NCI-H2227 (cell line): ENCODE results near the gene RCSD1.
"Not testable (repeated sequence)": the region's sequence is repeated elsewhere in the genome, so short reads cannot be mapped to it uniquely, and the experiment has no call there.

Experiments
- DNase-seq: peaks from one replicate; lab custom pipeline; 2025; ENCODE audit not compliant: unreplicated experiment; lab: John Stamatoyannopoulos, UW

The RCSD1 gene

GRCh38 chr1:167710836-167711235 lies 80.8 kb downstream of the RCSD1 start:
- no peak for DNase-seq

DNA sequence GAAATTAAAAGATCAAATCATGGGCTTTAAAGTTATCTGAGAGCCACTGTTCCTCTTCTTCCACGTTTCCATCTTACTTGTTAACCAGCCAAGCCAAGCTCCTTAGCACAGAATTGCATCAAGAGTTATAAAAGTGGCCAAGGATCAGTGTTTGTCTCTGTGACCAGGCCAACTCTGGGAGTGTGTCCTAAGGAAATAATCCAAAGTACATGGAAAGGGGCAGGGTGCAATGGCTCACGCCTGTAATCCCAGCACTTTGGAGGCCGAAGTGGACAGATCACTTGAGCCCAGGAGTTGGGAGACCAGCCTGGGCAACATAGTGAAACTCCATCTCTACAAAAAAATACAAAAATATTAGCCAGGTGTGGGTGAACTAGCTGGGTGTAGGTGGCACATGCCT lies 81.8 kb downstream of the RCSD1 start:
- DNase-seq: no peak

DNA sequence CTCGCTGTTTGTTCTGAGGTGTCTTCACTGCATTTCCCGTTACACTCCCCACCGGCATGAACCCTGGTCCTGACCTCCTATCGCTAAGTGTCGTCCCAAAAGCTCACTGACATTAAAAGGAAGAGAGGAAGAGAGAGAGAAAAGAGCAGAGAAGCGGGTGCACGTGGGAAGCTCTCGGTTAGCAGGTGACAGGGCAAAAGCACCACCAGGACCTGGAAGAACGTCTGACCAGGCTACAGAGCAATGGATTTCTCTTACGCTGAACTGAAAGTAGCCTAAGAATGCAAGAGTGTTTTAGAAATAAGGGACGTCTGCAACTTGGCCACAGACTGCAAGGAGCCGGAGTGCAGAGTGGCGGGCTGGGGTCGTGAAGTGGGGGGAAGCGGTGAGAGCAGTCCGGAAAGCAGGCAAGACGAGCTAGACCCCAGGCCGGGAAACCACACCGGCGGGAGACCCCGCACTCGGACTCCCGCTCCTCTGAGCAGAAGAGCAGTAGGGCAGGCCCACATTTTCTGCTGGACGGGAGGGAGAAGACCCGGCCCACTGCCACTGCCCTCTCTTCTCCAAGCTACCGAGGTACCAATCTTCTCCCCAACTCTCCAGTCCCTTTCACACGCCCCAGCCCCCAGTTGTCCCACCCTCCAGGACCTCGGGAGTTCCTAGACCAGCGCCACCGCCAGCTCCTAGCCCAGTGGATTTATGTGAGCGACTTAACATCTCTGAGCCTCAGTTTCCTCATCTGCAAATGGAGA lies 83.5 kb downstream of the RCSD1 start:
- peak; percentile 49 for DNase-seq

DNA sequence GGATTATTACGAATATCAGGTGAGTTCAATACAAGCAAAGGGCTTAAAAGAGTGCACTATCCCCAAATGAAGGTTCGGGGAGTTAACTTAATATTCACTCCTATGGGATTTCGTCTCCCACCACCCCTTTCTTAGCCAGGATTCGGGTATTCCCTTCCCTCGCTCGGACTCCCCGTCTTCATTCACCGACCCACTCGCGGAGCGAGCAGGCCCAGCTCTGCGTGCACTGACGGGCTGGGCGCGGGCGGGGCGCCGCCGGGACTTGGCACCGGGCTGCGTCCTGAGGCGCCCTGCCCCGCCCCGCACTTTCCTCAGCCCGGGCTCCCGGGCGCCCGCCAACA lies 84.0 kb downstream of the RCSD1 start:
- no peak for DNase-seq

- DNase-seq: peak; percentile 92
Observed at GRCh38 chr1:167714439-167715156, 84.6 kb downstream of the RCSD1 start.

DNA sequence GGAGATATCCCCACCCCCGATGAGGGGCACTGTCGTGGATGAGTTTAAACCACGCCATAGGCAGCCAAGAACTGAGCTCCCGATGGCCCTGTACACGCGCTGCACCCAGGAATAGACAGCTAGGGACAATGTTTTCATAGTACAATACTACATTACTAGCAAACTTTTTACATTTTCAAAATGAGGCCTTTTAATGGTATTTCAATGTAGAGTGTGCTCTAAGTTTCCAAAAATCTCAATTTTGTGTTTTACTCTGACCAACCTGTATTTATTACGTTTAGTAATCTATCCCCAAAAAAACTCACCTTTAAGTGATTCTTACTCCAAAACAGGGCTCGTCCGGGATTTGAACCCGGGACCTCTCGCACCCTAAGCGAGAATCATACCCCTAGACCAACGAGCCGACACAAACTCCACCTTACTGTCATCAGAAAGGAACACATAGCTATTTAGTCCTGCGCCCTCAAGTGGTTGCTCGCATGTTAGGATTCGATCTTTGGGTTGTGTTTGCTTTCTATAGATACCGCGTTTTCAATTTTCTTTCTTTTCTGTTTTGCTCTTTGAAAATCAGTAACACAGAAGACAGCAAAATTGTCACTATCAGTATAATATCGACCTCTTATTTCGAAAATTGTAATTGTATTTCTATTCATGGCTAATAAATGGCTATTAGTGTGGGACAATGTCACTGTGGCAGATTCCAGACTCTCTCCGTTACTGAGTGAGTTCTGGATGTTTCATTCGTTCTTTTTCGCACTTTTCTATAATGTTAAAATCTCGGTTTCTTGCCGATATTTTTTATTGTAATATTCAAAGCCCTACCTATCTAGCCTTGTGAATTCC lies 85.3 kb downstream of the RCSD1 start:
- DNase-seq: peak; percentile 94

DNA sequence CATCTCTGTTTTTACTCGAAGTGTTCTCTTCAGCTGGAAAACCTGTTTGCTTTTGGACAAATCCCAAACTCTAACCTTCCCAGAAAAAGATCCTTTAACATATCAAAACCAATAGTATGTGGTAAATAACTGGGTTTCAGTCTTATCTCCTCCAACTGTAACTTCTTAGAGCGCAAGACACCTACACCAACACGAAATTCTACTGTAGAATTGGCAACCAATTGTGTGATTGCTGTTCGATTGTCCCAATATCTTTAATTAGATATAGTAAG lies 85.9 kb downstream of the RCSD1 start:
- DNase-seq: no peak

DNA sequence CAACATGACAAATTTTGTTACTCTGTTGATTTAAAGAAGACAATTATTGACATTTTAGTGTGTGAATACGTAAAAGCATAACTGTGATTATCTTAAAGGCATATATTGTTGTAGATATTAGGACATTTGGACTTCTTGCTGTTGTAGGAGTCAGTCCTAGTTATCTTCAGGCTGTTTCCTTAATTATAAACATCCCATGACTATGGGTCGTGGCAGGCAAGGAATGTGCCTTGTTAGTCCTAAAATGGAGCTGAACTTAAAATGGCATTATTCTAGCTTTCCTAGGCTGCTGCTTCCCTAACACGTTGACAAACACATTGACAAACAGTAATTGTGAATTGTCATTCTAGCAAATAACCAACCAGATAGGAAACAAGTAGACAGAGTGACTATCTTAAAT lies 87.3 kb downstream of the RCSD1 start:
- DNase-seq: no peak

DNA sequence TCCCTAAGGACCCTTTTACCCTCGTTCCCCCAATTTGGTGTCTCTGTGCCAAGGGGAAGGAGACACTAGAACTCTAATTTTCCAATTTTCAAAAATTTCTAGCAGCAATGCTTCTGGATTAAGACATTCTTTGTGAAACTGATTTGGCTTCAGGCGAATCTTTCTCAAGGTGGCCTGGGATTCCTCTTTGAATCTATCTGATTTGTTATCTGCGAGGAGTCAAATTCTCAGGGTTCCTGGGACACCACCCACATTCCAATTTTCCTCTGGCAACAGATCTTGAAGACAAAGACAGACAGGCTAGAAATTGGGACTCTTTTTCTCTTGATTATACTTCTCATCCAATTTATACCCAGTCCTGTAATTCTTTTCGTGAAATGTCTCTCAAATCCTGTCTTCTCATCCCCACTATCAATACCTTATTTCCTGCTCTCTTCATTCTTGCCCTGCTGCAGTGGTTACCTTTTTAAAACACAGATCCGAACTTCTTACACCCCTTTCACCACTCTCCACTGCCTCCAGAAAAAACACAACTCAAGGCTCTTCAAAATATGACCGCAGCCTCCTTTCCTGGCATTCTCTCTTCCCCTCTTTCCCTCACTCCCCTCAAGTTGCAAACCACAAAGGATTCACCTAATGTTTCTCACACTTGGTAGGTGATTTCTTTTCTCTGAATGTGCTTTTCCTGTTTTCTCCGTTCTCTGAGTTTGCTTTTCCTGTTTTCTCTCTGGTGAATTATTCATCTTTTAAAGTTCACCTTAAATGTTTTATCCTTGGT lies 89.1 kb downstream of the RCSD1 start:
- no peak for DNase-seq

DNA sequence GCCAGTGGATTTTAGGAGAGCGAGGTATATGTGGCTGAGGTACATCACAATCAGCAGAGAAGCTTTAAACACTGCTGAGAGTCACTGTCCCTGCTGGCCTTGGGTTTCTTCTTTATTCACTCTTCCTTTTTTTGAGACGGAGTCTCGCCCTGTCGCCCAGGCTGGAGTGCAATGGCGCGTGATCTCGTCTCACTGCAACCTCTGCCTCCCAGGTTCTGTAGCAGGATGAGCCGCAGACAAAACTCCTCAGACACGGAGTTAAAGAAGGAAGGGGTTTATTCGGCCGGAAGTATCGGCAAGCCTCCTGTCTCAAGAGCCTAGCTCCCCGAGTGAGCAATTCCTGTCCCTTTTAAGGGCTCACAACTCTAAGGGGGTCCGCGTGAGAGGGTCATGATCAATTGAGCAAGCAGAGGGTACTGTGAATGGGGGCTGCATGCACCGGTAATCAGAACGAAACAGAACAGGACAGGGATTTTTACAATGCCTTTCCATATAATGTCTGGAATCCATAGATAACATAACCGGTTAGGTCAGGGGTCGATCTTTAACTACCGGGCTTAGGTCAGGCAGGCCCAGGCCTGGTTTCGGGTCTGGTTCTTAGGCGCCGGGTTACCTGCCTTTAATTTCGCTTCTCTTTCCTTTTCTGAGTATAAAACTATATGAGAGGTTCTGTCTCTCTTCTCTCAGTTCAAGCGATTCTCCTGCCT lies 89.8 kb downstream of the RCSD1 start:
- DNase-seq: not testable (repeated sequence)

GRCh38 chr1:167720965-167721616 lies 91.1 kb downstream of the RCSD1 start:
- DNase-seq: peak; percentile 48

GRCh38 chr1:167721617-167722151 lies 91.7 kb downstream of the RCSD1 start, which contains the start of gene MPZL1:
TSS of gene MPZL1 (plus strand) at chr1:167721982. CDS start at chr1:167722152, 170 bp downstream.
- peak; percentile 97 for DNase-seq

GRCh38 chr1:167722152-167722869 lies 92.3 kb downstream of the RCSD1 start:
- peak; percentile 77 for DNase-seq

DNA sequence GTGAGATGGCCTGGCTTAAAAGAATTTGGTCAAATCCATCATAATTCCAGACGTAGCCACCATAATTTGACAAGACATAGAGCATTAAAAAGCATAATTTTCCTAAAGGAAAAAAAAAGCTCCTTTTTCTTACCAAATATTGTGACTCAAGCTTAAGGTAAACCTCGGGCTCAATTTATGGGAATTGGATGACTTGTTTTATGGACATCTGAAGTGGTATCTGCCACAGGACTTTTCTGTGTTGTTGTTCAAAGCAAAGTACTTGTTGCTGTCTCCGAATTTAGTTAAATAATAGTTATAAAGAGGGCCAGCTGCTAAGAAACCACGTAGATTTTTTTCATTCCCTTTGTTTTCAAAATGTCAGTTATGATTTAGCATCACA lies 92.8 kb downstream of the RCSD1 start:
- DNase-seq: no peak

DNA sequence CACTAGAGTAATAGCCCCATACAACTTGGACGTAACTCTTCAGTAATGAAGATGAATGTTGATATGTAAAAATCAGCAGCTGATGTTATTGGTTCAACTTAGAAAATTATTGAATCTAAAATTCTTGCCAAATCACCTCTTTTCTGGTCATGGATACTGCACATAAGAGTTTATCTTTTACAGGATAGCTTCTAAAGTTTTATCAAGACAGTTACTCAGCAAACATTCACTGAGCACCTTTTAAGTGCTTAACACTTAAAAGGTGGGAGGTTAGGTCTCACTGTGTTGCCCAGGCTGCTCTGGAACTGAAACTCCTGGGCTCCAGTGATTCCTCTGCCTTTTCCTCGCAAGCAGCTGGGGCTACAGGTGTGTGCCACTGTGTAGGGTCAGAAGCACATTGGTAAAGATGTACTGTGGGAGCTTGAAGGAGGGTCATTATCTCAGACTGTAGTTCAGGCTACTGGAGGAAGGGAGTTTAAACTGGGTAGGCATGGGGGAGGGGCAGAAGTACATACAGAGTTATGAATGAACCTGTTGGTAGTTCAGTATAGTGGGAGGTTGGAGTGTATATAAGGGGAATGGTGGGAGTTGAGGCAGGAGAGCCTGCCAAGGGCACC lies 93.8 kb downstream of the RCSD1 start:
- no peak for DNase-seq

GRCh38 chr1:167726008-167726407 lies 96.0 kb downstream of the RCSD1 start:
- DNase-seq: no peak

GRCh38 chr1:167728818-167729410 lies 98.9 kb downstream of the RCSD1 start:
- DNase-seq: no peak

DNA sequence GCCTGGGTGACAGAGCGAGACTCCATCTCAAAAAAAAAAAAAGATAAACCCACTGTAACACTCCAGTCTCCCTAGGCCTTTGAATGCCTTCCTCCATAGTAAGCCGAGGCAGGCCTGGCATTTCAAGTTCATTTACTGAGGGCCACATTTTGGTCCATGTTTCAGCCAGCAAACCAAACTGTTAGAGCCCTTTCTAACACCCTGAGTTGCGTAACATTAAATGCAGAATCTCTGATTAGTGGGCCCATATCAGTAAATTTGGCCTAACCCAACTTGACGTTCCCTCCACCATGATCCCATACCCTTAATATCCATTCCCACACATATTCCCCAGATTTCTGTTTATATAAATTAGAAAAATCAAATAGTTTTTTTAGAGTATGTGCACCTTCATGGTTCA lies 104.2 kb downstream of the RCSD1 start:
- no peak for DNase-seq
